Vagina (tissue), 2 donors: ENCODE data around the gene CPAMD8. TPM values are rescaled to one million over a fixed set of nuclear protein-coding genes. Genes with fewer than 3 reads are reported as not detected.

Source experiments
- DNase-seq, 2 donors: peaks; one replicate each; pipeline ENCODE4 v3.0.0-alpha.2; 2017; ENCODE audit errors: extremely low spot score in 2 of 2
- H3K27ac ChIP-seq: fragments of 200-600 bp; sonication (generic); one replicate; pipeline ENCODE4 v1.5.1; 2019
- H3K27me3 ChIP-seq: fragments of 200-600 bp; sonication (generic); one replicate; pipeline ENCODE4 v1.5.1; 2019
- H3K36me3 ChIP-seq, 2 donors: fragments of 200-600 bp; sonication (generic); one replicate each; pipeline ENCODE4 v1.5.1; 2017 to 2019
- H3K4me1 ChIP-seq: fragments of 200-600 bp; sonication (generic); one replicate; pipeline ENCODE4 v1.5.1; 2019
- H3K4me3 ChIP-seq, 2 donors: fragments of 200-600 bp; sonication (generic); 1 replicate in 1 of 2; 2 replicates in 1 of 2; pipeline ENCODE4 v1.5.1; 2016 to 2019
- H3K9me3 ChIP-seq: fragments of 200-600 bp; sonication (generic); one replicate; pipeline ENCODE4 v1.5.1; 2019
- POLR2A ChIP-seq, 2 donors: fragments of 450-650 bp; IDR thresholded peaks; one replicate each; pipeline ENCODE4 v1.6.1; 2017; ENCODE audit warnings: antibody characterized with exemption in 2 of 2, mild to moderate bottlenecking in 2 of 2, moderate library complexity in 2 of 2
- POLR2AphosphoS5 ChIP-seq, 2 donors: sonication (generic); formaldehyde crosslinking; IDR thresholded peaks; one replicate each; pipeline ENCODE4 v1.9.0; 2017; ENCODE audit warnings: antibody characterized with exemption in 2 of 2, mild to moderate bottlenecking in 2 of 2, low read depth in 1 of 2; ENCODE audit not compliant: insufficient read depth in 1 of 2
- intact Hi-C: fragments of 100-400 bp; cut with DNase I; formaldehyde crosslinking; loops from one replicate; pipeline ENCODE4 v1.15.1; 2023
- total RNA-seq: library from RNA; depleted of rRNA; stranded (reverse); fragments of >200 nt; gene quantifications from one replicate; pipeline ENCODE4 v1.2.3, GENCODE V29; 2016
- TF ChIP-seq, protein P1 (sequence below), 3 experiments: fragments of 450-650 bp in 2 of 3; fragments of 200-600 bp in 1 of 3; sonication (generic) in 1 of 3; IDR thresholded peaks; one replicate each; pipeline ENCODE4 v1.5.1; 2017 to 2019; ENCODE audit warnings: antibody characterized with exemption in 3 of 3, mild to moderate bottlenecking in 2 of 3, moderate library complexity in 2 of 3

The CPAMD8 gene
- total RNA-seq, 1 donor from 2014 or later = 16.0 TPM

GRCh38 chr19:16915135-16915534 lies 111.5 kb downstream of the CPAMD8 start:
- no peaks in the 10 kb centered on the region for H3K27me3 ChIP-seq
- no peak overlapping the region for H3K27ac ChIP-seq
- no peak for TF ChIP-seq POLR2A (IDR thresholded peaks at IDR 0.05)
- no peak for TF ChIP-seq POLR2AphosphoS5 (IDR thresholded peaks at IDR 0.05; ENCODE audit: insufficient read depth in 1 of 2, low read depth in 1 of 2)
- TF ChIP-seq, protein P1, sequence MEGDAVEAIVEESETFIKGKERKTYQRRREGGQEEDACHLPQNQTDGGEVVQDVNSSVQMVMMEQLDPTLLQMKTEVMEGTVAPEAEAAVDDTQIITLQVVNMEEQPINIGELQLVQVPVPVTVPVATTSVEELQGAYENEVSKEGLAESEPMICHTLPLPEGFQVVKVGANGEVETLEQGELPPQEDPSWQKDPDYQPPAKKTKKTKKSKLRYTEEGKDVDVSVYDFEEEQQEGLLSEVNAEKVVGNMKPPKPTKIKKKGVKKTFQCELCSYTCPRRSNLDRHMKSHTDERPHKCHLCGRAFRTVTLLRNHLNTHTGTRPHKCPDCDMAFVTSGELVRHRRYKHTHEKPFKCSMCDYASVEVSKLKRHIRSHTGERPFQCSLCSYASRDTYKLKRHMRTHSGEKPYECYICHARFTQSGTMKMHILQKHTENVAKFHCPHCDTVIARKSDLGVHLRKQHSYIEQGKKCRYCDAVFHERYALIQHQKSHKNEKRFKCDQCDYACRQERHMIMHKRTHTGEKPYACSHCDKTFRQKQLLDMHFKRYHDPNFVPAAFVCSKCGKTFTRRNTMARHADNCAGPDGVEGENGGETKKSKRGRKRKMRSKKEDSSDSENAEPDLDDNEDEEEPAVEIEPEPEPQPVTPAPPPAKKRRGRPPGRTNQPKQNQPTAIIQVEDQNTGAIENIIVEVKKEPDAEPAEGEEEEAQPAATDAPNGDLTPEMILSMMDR (IDR thresholded peaks at IDR 0.05) = no peak
- DNase-seq = no peak
- no peaks in the 10 kb centered on the region for H3K36me3 ChIP-seq
- intact Hi-C loops = loop anchor here (10.0 kb wide), 1 partner anchor 160 kb away; no protein-coding TSS in a partner anchor
- no peaks in the 10 kb centered on the region for H3K4me1 ChIP-seq
- no peak overlapping the region for H3K4me3 ChIP-seq
- peaks cover 5% of the 10 kb centered on the region for H3K9me3 ChIP-seq

DNA sequence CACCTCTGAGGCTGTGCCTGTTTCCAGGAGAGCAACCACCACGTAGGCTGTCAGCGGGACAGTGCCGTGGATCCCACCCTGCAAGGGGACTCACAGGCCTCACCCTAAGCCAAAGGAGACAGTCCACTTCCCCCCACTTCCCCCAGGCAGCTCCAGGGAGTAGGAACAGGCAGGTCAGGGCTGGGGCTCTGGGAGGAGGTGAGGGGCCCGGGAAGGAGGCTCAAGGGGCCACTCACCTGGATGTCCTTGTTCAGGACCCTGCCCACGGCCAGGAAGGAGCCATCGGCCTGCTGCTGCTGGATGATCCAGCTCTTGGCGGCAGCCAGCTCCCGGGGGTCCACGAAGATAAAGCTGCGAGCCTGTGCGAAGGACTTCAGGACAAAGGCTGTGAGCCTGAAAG lies 112.2 kb downstream of the CPAMD8 start:
- Histone ChIP-seq H3K4me1 (no peaks in the 10 kb centered on the region), H3K27ac (no peak overlapping the region), H3K27me3 (no peaks in the 10 kb centered on the region), H3K4me3 (no peak overlapping the region), H3K9me3 (peaks cover 5% of the 10 kb centered on the region), H3K36me3 (no peaks in the 10 kb centered on the region)
- intact Hi-C loops = loop anchor here (10.0 kb wide), 1 partner anchor 160 kb away; no protein-coding TSS in a partner anchor
- TF ChIP-seq POLR2AphosphoS5 (IDR thresholded peaks at IDR 0.05; ENCODE audit: insufficient read depth in 1 of 2, low read depth in 1 of 2) (no peak), POLR2A (IDR thresholded peaks at IDR 0.05) (no peak)
- TF ChIP-seq, protein P1 (IDR thresholded peaks at IDR 0.05) = no peak
- DNase-seq = no peak

DNA sequence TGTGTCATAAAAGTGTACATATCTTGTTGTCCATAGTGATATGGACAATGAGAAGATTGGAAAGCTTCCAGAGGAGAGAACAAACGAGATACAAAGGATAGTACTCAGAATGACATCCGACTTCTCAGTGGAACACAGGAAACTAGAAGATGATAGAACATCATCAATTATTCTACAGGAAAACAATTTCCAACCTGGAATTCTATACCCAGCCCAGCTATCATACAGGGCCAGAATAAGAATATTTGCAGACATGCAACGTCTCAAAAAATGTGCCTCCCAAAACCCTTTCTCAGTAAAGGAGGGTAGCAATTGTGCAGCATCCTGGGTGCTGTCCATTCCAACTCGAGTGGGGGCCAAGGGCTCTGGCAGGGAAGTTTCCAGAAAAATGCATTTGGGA lies 113.8 kb downstream of the CPAMD8 start:
- no peaks in the 10 kb centered on the region for H3K27me3 ChIP-seq
- no peak for DNase-seq
- H3K36me3 ChIP-seq = no peaks in the 10 kb centered on the region
- H3K4me1 ChIP-seq = no peaks in the 10 kb centered on the region
- TF ChIP-seq POLR2A (IDR thresholded peaks at IDR 0.05) = no peak
- TF ChIP-seq, protein P1 (IDR thresholded peaks at IDR 0.05) = no peak
- no peak for TF ChIP-seq POLR2AphosphoS5 (IDR thresholded peaks at IDR 0.05; ENCODE audit: insufficient read depth in 1 of 2, low read depth in 1 of 2)
- H3K27ac ChIP-seq = no peak overlapping the region
- no peak overlapping the region for H3K4me3 ChIP-seq
- H3K9me3 ChIP-seq = peaks cover 5% of the 10 kb centered on the region
- intact Hi-C loops = loop anchor here (10.0 kb wide), 1 partner anchor 158 kb away; no protein-coding TSS in a partner anchor

GRCh38 chr19:16911046-16911445 lies 115.6 kb downstream of the CPAMD8 start:
- Histone ChIP-seq H3K36me3 (no peaks in the 10 kb centered on the region), H3K4me3 (no peak overlapping the region), H3K27ac (no peak overlapping the region), H3K27me3 (no peaks in the 10 kb centered on the region), H3K4me1 (no peaks in the 10 kb centered on the region), H3K9me3 (peaks cover 5% of the 10 kb centered on the region)
- intact Hi-C loops = loop anchor here (10.0 kb wide), 1 partner anchor 156 kb away; no protein-coding TSS in a partner anchor
- no peak for DNase-seq
- TF ChIP-seq, protein P1 (IDR thresholded peaks at IDR 0.05) = no peak
- TF ChIP-seq POLR2A (IDR thresholded peaks at IDR 0.05) = no peak

DNA sequence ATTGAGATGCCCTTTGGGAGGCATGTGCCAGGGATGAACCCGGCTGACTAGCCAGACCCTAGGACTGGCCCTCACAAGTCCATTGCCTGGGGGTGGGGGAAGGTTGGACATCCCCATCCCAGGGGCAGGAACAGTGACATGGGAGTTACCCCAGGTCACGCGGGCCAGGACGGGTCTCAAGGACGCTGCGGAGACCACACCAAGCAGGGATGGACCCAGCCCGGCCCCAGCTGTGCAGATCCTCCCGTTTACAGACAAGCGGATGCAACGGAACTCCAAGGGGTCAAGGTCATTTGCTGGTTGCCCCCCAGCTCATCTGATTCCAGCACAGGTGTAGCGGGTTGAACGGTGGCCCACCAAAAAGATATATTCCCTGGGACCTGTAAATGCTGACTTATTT lies 117.9 kb downstream of the CPAMD8 start:
- Histone ChIP-seq H3K4me3 (no peak overlapping the region), H3K4me1 (no peaks in the 10 kb centered on the region), H3K36me3 (no peaks in the 10 kb centered on the region), H3K27ac (no peak overlapping the region), H3K27me3 (no peaks in the 10 kb centered on the region), H3K9me3 (peaks cover 5% of the 10 kb centered on the region)
- intact Hi-C loops = no loop called here
- TF ChIP-seq POLR2A (IDR thresholded peaks at IDR 0.05) (no peak), POLR2AphosphoS5 (IDR thresholded peaks at IDR 0.05; ENCODE audit: insufficient read depth in 1 of 2, low read depth in 1 of 2) (no peak)
- no peak for DNase-seq
